HG03354 (cell line): ENCODE results near the gene CYP1A1.

Experiments used
- ATAC-seq: cut with Tn5 transposase; IDR thresholded peaks from one replicate; pipeline ENCODE4 v1.9.1; 2021; ENCODE audit warnings: mild to moderate bottlenecking; ENCODE audit not compliant: unreplicated experiment, poor library complexity, severe bottlenecking

Gene CYP1A1

DNA sequence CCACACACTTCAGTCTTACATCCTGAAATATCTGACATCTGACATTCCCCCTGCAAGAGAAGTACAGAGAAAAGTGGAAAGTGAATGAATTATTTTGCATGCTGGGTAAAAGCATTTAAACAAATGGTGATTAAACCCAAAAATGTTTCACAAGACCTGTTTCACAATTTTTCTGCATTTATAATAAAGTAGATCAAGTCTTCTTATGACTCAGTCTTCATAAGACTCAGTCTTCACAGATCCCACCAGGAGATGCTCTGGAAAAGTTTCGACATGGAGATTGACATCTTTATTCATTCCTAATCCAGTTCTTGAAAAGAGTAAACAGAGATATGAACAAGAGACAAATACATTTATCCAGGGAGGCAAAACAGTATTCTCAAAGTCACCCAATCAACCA lies 16.3 kb downstream of the CYP1A1 start:
- no peak for ATAC-seq

DNA sequence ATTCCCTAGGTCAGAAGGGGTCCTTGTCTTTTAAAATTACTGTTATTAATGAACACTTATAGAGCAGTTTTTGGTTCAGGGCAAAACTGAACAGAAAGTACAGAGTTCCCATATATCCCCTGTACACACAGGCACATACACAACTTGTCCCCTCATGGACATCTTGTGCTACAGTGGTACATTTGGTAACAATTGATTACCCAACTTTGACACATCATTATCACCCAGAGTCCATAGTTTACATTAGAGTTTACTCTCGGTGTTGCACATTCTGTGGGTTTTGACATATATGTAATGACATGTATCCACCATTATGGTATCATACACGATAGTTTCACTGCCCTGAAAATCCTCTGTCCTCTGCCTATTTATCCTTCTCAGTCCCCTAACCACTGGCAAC lies 28.5 kb downstream of the CYP1A1 start:
- no peak for ATAC-seq

DNA sequence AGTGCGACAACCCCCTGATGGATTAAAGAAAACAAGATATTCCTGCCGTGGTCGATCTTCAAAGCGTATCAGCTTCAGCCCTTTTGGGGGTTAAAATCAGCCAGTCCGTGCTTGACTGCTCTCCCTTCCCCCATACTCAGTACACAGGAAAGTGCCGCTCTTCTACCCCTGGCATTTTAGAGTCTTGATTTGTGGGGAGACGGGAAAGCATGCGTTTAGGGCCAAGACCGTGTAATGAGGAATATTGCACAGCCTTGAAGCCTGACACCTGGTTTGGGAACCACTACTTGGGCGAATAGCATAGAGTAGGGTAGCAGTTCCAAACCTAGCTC lies 29.0 kb downstream of the CYP1A1 start:
- no peak for ATAC-seq

DNA sequence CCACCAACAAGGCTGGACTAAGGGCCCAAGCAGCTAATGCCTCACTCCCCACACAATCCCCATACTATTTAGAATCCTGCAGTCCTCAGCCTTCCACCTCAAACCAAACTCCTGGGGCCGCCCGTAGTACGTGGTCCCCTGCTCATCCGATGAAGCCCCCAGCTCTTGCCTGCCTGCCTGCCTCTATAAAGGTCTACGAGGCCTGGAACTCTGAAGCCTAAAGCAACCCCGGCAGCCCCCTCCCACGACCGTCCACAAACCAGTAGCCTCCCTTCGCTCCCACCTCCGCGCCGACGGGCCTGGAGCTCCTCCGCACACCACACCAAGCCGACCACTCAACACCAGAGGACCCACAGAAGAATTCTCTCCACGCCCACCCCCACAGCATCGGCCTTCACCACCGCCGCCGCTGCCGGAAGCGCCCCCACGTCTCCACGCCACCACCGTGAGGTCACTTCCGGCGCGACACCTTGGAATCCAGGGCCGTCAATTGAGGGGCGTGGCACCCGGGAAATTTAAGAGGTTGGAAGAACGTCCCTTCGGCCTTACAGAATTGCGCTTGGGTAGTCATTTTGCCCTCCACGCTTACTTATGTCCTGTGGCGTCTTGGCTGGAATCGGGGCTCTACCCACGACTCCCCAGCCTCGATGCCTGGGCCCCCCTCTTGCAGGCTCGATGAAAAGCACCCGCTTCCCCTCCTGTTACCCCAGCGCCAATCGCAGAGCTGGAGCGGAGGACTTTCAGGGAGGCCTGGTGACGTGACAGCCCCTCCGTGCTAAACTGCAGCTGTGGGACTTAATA lies 29.5 kb downstream of the CYP1A1 start, which contains the start of gene EDC3:
EDC3 (minus strand) TSS at position 428 of the 801 bp plus-strand sequence. CDS start 20,900 bp downstream, outside the sequence.
- ATAC-seq: peak; percentile 87

DNA sequence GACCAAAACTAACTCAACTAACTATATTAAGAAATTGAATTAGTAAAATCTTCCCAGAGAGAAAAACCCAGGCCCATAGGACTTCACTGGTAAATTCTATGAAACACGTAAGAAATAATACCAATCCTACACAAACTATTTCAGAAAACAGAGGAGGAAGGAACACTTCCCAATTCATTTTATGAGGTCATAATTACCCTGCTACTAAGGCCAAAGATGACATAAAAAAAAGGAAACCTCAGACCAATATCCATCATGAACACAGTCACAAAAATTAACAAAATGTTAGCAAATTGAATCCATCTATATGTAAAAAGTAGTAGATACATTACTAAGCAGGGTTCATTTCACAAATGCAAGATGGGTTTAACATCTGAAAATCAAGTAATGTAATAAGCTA lies 33.0 kb downstream of the CYP1A1 start:
- no peak for ATAC-seq

DNA sequence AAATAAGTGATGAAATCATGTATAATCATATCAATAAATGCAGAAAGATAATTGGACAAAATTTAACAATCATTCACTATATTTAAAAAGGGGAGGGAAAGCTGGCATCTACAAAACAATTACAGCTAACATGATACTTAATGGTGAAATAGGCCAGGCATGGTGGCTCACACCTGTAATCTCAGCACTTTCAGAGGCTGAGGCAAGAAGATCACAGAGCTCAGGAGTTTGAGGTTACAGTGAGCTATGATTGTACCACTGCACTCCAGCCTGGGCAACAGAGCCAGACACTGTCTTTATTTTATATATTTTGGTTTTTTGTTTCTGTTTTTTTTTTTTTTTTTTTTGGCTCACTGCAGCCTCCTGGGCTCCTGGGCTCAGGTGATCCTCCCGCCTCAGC lies 41.6 kb downstream of the CYP1A1 start:
- no peak for ATAC-seq

DNA sequence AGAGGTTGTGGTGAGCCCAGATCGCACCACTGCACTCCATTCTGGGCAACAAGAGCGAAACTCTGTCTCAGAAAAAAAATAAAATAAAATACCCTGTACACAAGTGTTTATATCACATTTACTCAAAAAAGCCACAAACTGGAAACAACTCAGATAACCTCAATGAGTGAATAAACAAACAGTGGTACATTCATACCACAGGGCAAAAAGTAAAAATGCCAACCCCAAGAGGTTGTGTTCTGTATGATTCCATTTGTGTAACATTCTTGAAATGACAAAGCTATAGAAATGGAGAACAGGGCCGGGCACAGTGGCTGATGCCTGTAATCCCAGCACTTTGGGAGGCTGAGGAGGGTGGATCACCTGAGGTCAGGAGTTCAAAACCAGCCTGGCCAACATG lies 42.4 kb downstream of the CYP1A1 start:
- no peak for ATAC-seq

DNA sequence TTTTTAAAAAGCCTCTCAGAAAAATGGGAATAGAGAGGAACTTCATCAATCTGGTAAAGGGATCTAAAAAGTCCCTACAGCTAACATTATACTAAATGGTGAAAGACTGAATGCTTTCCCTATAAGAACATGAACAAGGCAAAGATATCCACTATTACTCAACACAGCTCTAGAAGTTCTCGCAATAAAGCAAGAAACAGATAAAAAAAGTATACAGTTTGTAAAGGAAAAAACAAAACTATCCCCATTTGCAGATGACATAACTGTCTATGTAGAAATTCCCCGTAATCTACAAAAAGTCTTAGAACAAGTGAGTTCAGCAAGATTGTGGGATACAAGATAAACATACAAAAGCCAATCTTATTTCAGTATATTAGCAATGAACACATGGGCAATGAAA lies 44.9 kb downstream of the CYP1A1 start:
- ATAC-seq: no peak

DNA sequence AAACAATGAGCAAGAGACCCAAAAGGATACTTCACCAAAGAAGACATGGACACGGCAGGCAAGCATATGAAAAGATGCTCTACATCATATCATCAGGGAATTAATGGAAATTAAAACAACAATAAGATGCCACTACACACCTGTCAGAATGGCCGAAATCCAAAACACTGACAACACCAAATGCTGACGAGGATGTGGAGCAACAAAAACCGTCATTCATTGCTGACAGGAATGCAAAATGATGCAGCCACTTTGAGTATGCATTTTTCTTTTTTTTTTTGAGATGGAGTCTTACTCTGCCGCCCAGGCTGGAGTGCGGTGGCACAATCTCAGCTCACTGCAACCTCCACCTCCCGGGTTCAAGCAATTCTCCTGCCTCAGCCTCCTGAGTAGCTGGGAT lies 48.5 kb downstream of the CYP1A1 start:
- ATAC-seq: no peak

DNA sequence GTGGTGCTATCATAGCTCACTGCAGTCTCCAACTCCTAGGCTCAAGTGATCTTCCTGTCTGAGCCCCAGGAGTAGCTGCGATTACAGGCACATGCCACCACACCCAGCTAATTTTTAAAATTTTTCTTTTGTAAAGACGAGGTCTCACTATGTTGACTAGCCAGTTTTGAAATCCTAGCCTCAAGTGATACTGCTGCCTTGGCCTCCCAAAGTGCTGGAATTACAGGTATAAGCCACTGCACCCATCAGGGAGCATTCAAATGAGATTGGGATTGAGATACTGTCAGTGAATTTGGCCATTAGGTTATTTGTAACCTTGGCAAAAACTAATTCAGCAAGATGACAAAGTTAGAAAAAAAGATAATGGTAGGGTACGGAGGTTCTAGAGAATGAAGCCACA lies 51.2 kb downstream of the CYP1A1 start:
- no peak for ATAC-seq

DNA sequence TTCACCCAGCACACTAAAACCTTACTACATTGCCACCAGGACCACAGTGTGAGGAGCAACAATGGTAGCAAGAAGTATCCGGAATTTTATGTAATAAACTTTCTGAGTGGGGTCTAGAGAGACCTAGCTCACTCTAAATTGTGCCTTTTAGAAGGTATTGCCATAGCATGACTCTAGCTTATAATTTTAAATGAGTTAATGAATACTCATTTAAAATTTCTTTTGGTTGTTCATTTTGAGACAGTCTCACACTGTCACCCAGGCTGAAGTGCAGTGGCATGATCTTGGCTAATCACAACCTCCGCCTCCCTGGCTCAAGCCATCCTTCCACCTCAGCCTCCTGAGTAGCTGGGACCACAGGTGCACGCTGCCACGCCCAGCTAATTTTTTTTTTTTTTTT lies 55.7 kb downstream of the CYP1A1 start:
- ATAC-seq: no peak
